ENCODE data around the gene ABCB10. TPM values are rescaled to one million over a fixed set of nuclear protein-coding genes. Genes with fewer than 3 reads are reported as not detected.
A peak's percentile ranks its signal among the peaks of the same experiment; 100 is the strongest.
"Not testable (repeated sequence)": the region's sequence is repeated elsewhere in the genome, so short reads cannot be mapped to it uniquely, and the experiment has no call there.

Gene ABCB10
- total and polyA plus RNA-seq, 7 donors: 6.9 to 20.8 (median 10.8) TPM

DNA sequence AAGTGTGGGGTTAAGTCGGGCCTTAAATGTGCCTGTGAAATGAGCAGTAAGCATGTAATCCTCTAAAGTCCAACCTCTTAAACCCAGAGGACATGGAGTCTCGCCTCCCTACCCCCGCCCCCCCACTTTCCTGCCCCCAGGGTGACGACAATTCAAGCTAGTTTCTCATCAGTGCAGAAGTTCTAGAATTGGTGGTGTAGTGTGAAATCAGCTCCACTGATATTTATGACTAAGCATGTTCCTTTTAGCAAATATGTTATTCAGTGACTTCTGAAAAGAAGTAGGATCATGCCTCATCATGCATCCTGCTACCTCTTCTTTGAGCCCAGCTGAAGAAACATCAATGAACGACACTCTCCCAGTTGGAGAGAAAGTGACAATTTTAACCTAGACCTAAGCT lies 2.6 kb upstream of the ABCB10 start:
- no peak overlapping the region for H3K27ac ChIP-seq

DNA sequence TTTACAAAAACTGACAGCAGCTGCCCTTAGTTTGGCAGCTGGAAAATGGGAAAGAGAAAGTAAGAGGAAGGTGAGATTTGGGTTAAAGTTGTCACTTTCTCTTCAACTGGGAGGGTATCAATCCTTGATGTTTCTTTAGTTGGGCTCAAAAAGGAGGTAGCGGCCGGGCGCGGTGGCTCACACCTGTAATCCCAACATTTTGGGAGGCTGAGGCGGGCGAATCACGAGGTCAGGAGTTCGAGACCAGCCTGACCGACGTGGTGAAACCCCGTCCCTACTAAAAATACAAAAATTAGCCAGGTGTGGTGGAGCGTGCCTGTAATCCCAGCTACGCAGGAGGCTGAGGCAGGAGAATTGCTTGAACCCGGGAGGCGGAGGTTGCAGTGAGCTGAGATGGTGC lies 1.6 kb upstream of the ABCB10 start:
- H3K27me3 ChIP-seq (ENCODE audit: insufficient read depth in 3 of 3, low read length in 2 of 3); H3K27ac ChIP-seq; H3K4me3 ChIP-seq; intact Hi-C loops (cut with DNase I); DNase-seq; ATAC-seq; H3K36me3 ChIP-seq (ENCODE audit: insufficient read depth in 1 of 2, low read depth in 1 of 2); H3K9me3 ChIP-seq: not testable (repeated sequence)
- 93 to 98% (median 94%) methylated on average over 15 of the region's 15 CpGs for WGBS, 3 donors
- peaks cover 36% of the 10 kb centered on the region for H3K4me1 ChIP-seq

More for the DNA sequence above, 2.6 kb upstream of the ABCB10 start:
- DNase-seq (no peak), ATAC-seq (no peak)
- H3K4me1 ChIP-seq: peaks cover 29% of the 10 kb centered on the region
- TF ChIP-seq, protein P1, sequence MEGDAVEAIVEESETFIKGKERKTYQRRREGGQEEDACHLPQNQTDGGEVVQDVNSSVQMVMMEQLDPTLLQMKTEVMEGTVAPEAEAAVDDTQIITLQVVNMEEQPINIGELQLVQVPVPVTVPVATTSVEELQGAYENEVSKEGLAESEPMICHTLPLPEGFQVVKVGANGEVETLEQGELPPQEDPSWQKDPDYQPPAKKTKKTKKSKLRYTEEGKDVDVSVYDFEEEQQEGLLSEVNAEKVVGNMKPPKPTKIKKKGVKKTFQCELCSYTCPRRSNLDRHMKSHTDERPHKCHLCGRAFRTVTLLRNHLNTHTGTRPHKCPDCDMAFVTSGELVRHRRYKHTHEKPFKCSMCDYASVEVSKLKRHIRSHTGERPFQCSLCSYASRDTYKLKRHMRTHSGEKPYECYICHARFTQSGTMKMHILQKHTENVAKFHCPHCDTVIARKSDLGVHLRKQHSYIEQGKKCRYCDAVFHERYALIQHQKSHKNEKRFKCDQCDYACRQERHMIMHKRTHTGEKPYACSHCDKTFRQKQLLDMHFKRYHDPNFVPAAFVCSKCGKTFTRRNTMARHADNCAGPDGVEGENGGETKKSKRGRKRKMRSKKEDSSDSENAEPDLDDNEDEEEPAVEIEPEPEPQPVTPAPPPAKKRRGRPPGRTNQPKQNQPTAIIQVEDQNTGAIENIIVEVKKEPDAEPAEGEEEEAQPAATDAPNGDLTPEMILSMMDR (IDR thresholded peaks at IDR 0.05): no peak
- no peaks in the 10 kb centered on the region for H3K27me3 ChIP-seq (ENCODE audit: insufficient read depth in 3 of 3, low read length in 2 of 3)
- WGBS, 3 donors: 74 to 78% (median 74%) methylated on average over 5 of the region's 5 CpGs
- no peak overlapping the region for H3K4me3 ChIP-seq
- intact Hi-C loops (cut with DNase I): no loop called here
- H3K9me3 ChIP-seq: no peaks in the 10 kb centered on the region
- H3K36me3 ChIP-seq (ENCODE audit: insufficient read depth in 1 of 2, low read depth in 1 of 2): no peaks in the 10 kb centered on the region

DNA sequence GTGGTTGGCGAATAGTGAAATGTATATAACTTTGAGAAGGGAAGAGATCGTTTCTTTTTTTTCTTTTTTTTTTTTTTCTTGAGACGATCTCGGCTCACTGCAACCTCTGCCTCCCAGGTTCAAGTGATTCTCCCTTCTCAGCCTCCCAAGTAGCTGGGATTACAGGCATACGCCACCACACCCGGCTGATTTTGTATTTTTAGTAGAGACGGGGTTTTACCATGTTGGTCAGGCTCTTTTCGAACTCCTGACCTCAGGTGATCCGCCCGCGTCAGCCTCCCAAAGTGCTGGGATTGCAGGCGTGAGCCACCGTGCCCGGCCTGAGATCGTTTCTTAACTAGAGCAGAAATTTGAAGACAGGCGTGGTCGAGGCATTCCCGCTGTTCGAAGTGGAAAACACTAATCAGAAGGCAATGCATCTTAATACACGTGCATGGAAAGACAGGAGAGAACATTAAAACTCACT lies 862 bp upstream of the ABCB10 start:
- not testable (repeated sequence) for H3K9me3 ChIP-seq; H3K27me3 ChIP-seq (ENCODE audit: insufficient read depth in 3 of 3, low read length in 2 of 3); H3K36me3 ChIP-seq (ENCODE audit: insufficient read depth in 1 of 2, low read depth in 1 of 2); ATAC-seq
- Histone ChIP-seq H3K4me3 (peak overlapping the region; percentile 94), H3K27ac (peak overlapping the region; percentile 92), H3K4me1 (peaks cover 37% of the 10 kb centered on the region)
- WGBS, 3 donors: 33 to 38% (median 36%) methylated on average over 18 to 20 of the region's 20 CpGs
- intact Hi-C loops (cut with DNase I): loop anchor here (1.0 to 2.0 kb wide), 2 partner anchors 66 to 67 kb away; partner anchors contain the start of genes TAF5L (in 1 of the 2) and URB2 (in 1 of the 2)
- DNase-seq: peak in 1 of 2 donors; percentile 58

DNA sequence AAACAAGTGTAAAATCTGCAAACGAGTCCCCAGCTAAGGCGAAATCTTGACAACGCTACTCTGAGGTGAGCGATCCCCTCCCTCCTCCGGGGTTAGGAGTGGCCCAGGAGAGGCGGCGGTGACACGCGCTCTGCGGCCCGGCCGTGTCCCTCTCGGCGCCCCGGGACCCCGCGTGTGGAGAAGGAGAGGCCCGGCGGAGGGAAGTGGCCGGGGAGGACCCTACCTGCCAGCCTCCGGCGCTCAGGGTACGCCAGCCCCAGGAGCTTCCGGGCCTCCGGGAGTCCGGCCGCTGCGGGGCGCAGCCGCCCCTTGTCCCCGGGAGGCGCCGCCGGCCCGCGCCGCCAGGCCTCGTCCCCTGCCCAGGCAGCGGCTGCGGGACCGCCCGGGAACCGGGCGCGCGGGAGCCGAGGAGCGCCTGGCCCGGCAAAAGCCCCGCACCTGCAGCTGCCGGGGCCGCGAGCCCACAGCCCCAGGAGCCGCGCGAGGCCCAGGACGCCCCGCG lies 543 bp downstream of the ABCB10 start:
- 0 to 1% (median 0%) methylated on average over 30 to 59 of the region's 59 CpGs for WGBS, 3 donors
- DNase-seq: peak; percentile 45 to 73
- H3K27me3 ChIP-seq (ENCODE audit: insufficient read depth in 3 of 3, low read length in 2 of 3): no peaks in the 10 kb centered on the region
- peak overlapping the region; percentile 92 for H3K27ac ChIP-seq
- peak; percentile 12 to 44 (median 37) for ATAC-seq
- H3K4me3 ChIP-seq: peak overlapping the region; percentile 94
- intact Hi-C loops (cut with DNase I): loop anchor here in 1 of 2 donors (2.0 kb wide), 1 partner anchor 69 kb away; the partner anchor contains the start of genes TAF5L and URB2
- no peaks in the 10 kb centered on the region for H3K9me3 ChIP-seq
- TF ChIP-seq, protein P1 (IDR thresholded peaks at IDR 0.05): no peak
- H3K4me1 ChIP-seq: peaks cover 29% of the 10 kb centered on the region
- no peaks in the 10 kb centered on the region for H3K36me3 ChIP-seq (ENCODE audit: insufficient read depth in 1 of 2, low read depth in 1 of 2)

DNA sequence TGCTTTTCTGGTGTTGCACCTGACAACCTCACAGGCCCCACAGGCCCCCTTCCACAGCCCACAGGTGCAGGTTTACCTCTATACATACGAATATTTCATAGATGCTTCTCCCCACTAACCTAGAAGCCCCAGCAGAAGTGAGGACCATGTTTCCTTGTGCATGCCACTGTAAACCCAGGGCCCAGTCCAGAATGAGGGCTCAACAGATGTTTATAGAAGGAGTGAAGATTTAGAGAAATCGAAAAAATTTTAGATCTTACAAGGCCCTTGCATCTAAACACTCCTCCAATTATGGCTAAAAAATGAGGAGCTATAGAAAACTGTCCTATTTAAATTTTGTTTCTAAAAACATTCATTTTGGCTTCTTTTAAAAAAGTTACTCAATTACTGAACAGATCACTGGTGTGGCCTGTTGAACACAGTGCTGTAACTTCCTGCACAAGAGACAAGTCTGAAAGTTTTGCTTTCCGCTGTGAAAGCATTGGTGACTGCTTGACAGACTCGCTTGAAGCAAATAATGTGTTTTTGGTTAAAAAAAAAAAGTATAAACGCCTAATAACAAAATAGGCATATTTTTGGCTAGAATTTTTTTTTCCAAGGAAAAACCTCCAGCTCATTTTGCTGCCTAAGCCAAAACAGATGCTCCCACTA lies 1.2 kb downstream of the ABCB10 start:
- Histone ChIP-seq H3K4me3 (peak overlapping the region; percentile 94), H3K27ac (peak overlapping the region; percentile 92), H3K27me3 (ENCODE audit: insufficient read depth in 3 of 3, low read length in 2 of 3) (no peaks in the 10 kb centered on the region), H3K36me3 (ENCODE audit: insufficient read depth in 1 of 2, low read depth in 1 of 2) (no peaks in the 10 kb centered on the region), H3K9me3 (no peaks in the 10 kb centered on the region), H3K4me1 (peaks cover 29% of the 10 kb centered on the region)
- intact Hi-C loops (cut with DNase I): no loop called here
- DNase-seq (no peak), ATAC-seq (no peak)
- 36 to 41% (median 36%) methylated on average over 5 of the region's 5 CpGs for WGBS, 3 donors
- TF ChIP-seq, protein P1 (IDR thresholded peaks at IDR 0.05): no peak
